Lower leg skin (tissue), 4 donors: Measurements from ENCODE around the gene TMEM82. TPM values are rescaled to one million over a fixed set of nuclear protein-coding genes. Genes with fewer than 3 reads are reported as not detected.

Experiments used
- DNase-seq, 2 donors: peaks; one replicate each; pipeline ENCODE4 v3.0.0-alpha.2; 2019; ENCODE audit warnings: low spot score in 2 of 2
- H3K4me3 ChIP-seq: fragments of 200-600 bp; sonication (generic); 2 replicates; pipeline ENCODE4 v1.5.1; 2017; ENCODE audit warnings: mild to moderate bottlenecking, low read depth; ENCODE audit not compliant: poor library complexity, severe bottlenecking
- CTCF ChIP-seq, 3 donors: fragments of 450-650 bp; IDR thresholded peaks; one replicate each; pipeline ENCODE4 v1.5.1; 2016; ENCODE audit warnings: antibody characterized with exemption in 3 of 3, mild to moderate bottlenecking in 3 of 3, moderate library complexity in 2 of 3
- POLR2A ChIP-seq, 2 donors: fragments of 450-650 bp; IDR thresholded peaks; one replicate each; pipeline ENCODE4 v1.6.1; 2016 to 2017; ENCODE audit warnings: antibody characterized with exemption in 2 of 2, mild to moderate bottlenecking in 1 of 2, moderate library complexity in 1 of 2
- WGBS, 2 donors: methylation state at CpG; one replicate each; pipeline ENCODE4 v1.1.5; 2018; 5-methylcytosine and 5-hydroxymethylcytosine counted together
- intact Hi-C: fragments of 100-400 bp; cut with DNase I; formaldehyde crosslinking; loops from one replicate; pipeline ENCODE4 v1.15.0; 2023; ENCODE audit warnings: low total_unique reads
- total RNA-seq, 4 donors: library from RNA; depleted of rRNA; stranded (reverse); fragments of >200 nt; gene quantifications; one replicate each; pipeline ENCODE4 v1.1.0, GENCODE V29; 2016

Gene TMEM82
- total RNA-seq, 4 donors from 2014 or later, result not detected

- DNase-seq, result no peak
- 84 to 87% methylated on average over 8 of the region's 8 CpGs for WGBS, 2 donors
- H3K4me3 ChIP-seq, result no peak overlapping the region
- intact Hi-C loops, result no loop called here
- TF ChIP-seq CTCF (IDR thresholded peaks at IDR 0.05) (no peak), POLR2A (IDR thresholded peaks at IDR 0.05) (no peak)
Measured at GRCh38 chr1:15701784-15702183, 40.5 kb upstream of the TMEM82 start.

GRCh38 chr1:15702722-15703550 is 39.4 kb upstream of the TMEM82 start:
- H3K4me3 ChIP-seq, result no peak overlapping the region
- intact Hi-C loops, result no loop called here
- WGBS, 2 donors, result 43 to 55% methylated on average over 18 to 19 of the region's 19 CpGs
- TF ChIP-seq POLR2A (IDR thresholded peaks at IDR 0.05), result no peak
- TF ChIP-seq CTCF (IDR thresholded peaks at IDR 0.05), result no peak
- DNase-seq, result no peak

GRCh38 chr1:15703562-15703961 is 38.7 kb upstream of the TMEM82 start:
- 12 to 15% methylated on average over 9 of the region's 9 CpGs for WGBS, 2 donors
- DNase-seq, result peak; percentile 86 to 96
- intact Hi-C loops, result no loop called here
- TF ChIP-seq POLR2A (IDR thresholded peaks at IDR 0.05) (no peak), CTCF (IDR thresholded peaks at IDR 0.05) (no peak)
- no peak overlapping the region for H3K4me3 ChIP-seq

- 81 to 82% methylated on average over 15 to 17 of the region's 17 CpGs for WGBS, 2 donors
- intact Hi-C loops, result no loop called here
- no peak overlapping the region for H3K4me3 ChIP-seq
- no peak for DNase-seq
- TF ChIP-seq POLR2A (IDR thresholded peaks at IDR 0.05) (no peak), CTCF (IDR thresholded peaks at IDR 0.05) (no peak)
Measured at GRCh38 chr1:15704526-15705183, 37.6 kb upstream of the TMEM82 start.

- H3K4me3 ChIP-seq, result no peak overlapping the region
- no peak for DNase-seq
- 71 to 76% methylated on average over 10 to 11 of the region's 11 CpGs for WGBS, 2 donors
- no peak for TF ChIP-seq POLR2A (IDR thresholded peaks at IDR 0.05)
- no peak for TF ChIP-seq CTCF (IDR thresholded peaks at IDR 0.05)
- intact Hi-C loops, result no loop called here
Measured at GRCh38 chr1:15705184-15705566, 37.1 kb upstream of the TMEM82 start.
